Activated CD4-positive, alpha-beta memory T cell treated with anti-CD3 and anti-CD28 coated beads for 36 hours (primary cell): ENCODE data around the gene TALDO1. TPM values are rescaled to one million over a fixed set of nuclear protein-coding genes. Genes with fewer than 3 reads are reported as not detected.
A peak's percentile ranks its signal among the peaks of the same experiment; 100 is the strongest.

Experiments used
- CTCF ChIA-PET: fragments of 350-600 bp; sonication (Branson Sonifier 250); formaldehyde crosslinking; loops from one replicate; lab custom pipeline; 2021; ENCODE audit warnings: antibody characterized with exemption, inconsistent platforms; lab: Charles Lee
- POLR2A ChIA-PET: fragments of 350-600 bp; sonication (Branson Sonifier 250); formaldehyde crosslinking; loops from one replicate; lab custom pipeline; 2021; ENCODE audit warnings: antibody characterized with exemption; lab: Charles Lee
- DNase-seq: peaks from one replicate; pipeline ENCODE4 v3.0.0-alpha.2; 2020
- H3K27ac Mint-ChIP-seq: one replicate; pipeline ENCODE4 v1.8.0; 2021; ENCODE audit warnings: mixed read lengths
- H3K27me3 Mint-ChIP-seq: one replicate; pipeline ENCODE4 v1.8.0; 2021; ENCODE audit warnings: mixed read lengths
- H3K36me3 Mint-ChIP-seq: one replicate; pipeline ENCODE4 v1.8.0; 2021; ENCODE audit warnings: mixed read lengths
- H3K4me1 Mint-ChIP-seq: one replicate; pipeline ENCODE4 v1.8.0; 2021; ENCODE audit warnings: low read depth, mixed read lengths
- H3K4me3 Mint-ChIP-seq: one replicate; pipeline ENCODE4 v1.8.0; 2021; ENCODE audit warnings: mild to moderate bottlenecking, mixed read lengths
- H3K9me3 Mint-ChIP-seq: one replicate; pipeline ENCODE4 v1.8.0; 2021; ENCODE audit warnings: mixed read lengths
- intact Hi-C: fragments of 100-400 bp; cut with micrococcal nuclease; formaldehyde crosslinking; loops from one replicate; pipeline ENCODE4 v1.15.1; 2023
- total RNA-seq, 2 experiments: library from RNA; stranded (reverse); gene quantifications; one replicate each; pipeline ENCODE4 v1.2.3, GENCODE V29; 2021

TALDO1 gene
- total RNA-seq, 2 experiments from 2014 or later, result 284 to 296 TPM

DNA sequence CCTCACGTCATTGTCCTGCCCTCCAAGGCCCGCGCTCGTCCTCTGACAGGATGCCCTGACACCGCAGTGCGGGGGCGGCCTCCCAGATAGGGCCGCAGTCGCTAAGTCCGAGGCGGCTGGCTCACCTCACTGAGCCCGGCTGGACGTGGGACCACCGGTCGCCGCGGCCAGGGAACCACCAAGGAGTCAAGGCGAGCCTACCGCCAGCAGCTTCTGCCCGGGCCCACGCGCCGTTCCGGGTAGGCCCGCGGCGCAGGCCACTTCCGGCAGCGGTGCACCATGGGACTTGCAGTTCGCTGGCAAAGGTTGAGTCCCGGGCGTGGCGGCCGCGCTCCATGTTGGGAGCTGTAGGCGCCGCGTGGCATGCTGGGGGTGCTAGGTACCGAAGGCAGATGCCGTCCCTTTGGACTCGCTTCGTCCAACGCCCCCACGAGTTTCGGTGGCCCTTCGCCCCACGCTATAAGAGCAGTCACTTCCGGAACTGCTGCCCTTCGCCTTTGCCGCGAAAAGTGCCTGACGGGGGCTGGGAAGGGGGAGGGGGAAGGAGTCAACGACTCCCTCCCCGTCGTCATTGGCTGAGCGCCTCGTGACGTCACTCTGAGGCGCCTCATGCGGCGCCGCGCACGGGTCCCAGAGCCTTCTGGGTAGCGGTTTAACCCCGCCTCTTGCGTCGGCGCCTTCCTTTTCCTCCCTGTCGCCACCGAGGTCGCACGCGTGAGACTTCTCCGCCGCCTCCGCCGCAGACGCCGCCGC lies 62.2 kb downstream of the TALDO1 start, which contains the start of gene RPLP2:
TSS of gene RPLP2 (plus strand) at position 681 of the 753 bp plus-strand sequence. CDS start 268 bp downstream, outside the sequence.
- ChIA-PET CTCF (interaction anchor here (0.9 to 1.5 kb wide), 3 partner anchors 11 to 20 kb away, joined by 3 to 7 read pairs (median 4); no protein-coding TSS in a partner anchor), POLR2A (interaction anchor here (0.9 to 2.2 kb wide), 8 partner anchors 9 to 233 kb away, joined by 3 to 14 read pairs (median 4); partner anchors contain the start of genes CEND1, PHRF1, PNPLA2 and POLR2L)
- Mint-ChIP-seq H3K4me1 (peaks cover 30% of the 10 kb centered on the region), H3K4me3 (peak within 1 kb of the TSS; percentile 92), H3K9me3 (no peaks in the 10 kb centered on the region), H3K27ac (peak within 1 kb of the TSS; percentile 99), H3K27me3 (no peaks in the 10 kb centered on the region), H3K36me3 (peaks cover 33% of the 10 kb centered on the region)
- DNase-seq, result peak; percentile 99
- intact Hi-C loops, result loop anchor here (1.0 kb wide), 2 partner anchors 10 to 13 kb away; no protein-coding TSS in a partner anchor

DNA sequence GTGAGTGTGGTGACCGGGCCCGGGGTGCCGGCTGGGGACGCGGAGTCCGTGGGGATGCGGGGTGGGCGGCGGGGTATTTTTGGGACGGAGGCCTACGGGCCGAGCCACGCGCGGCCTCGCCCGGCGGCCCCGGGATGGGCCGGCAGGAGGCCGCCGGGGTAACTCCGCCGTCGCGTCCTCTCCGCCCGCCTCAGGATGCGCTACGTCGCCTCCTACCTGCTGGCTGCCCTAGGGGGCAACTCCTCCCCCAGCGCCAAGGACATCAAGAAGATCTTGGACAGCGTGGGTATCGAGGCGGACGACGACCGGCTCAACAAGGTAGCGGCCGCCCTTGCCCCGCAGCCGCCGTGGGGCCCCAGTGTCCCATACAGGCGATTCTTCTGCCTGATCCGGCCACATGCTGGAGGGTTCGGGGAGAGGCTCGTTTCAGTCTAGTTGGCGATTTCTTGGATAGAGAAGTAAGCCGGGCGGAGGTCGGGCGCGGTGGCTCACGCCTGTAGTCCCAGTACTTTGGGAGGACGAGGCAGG lies 62.8 kb downstream of the TALDO1 start:
- Mint-ChIP-seq H3K4me1 (peaks cover 29% of the 10 kb centered on the region), H3K27me3 (no peaks in the 10 kb centered on the region), H3K27ac (peak overlapping the region; percentile 99), H3K9me3 (no peaks in the 10 kb centered on the region), H3K36me3 (peaks cover 33% of the 10 kb centered on the region), H3K4me3 (peak overlapping the region; percentile 92)
- peak; percentile 34 for DNase-seq
- intact Hi-C loops, result no loop called here
- POLR2A ChIA-PET, result interaction anchor here (0.6 to 2.2 kb wide), 9 partner anchors 9 to 54 kb away, joined by 3 to 14 read pairs (median 5); partner anchors contain the start of genes PNPLA2, POLR2L and TSPAN4
- CTCF ChIA-PET, result no interaction called here

DNA sequence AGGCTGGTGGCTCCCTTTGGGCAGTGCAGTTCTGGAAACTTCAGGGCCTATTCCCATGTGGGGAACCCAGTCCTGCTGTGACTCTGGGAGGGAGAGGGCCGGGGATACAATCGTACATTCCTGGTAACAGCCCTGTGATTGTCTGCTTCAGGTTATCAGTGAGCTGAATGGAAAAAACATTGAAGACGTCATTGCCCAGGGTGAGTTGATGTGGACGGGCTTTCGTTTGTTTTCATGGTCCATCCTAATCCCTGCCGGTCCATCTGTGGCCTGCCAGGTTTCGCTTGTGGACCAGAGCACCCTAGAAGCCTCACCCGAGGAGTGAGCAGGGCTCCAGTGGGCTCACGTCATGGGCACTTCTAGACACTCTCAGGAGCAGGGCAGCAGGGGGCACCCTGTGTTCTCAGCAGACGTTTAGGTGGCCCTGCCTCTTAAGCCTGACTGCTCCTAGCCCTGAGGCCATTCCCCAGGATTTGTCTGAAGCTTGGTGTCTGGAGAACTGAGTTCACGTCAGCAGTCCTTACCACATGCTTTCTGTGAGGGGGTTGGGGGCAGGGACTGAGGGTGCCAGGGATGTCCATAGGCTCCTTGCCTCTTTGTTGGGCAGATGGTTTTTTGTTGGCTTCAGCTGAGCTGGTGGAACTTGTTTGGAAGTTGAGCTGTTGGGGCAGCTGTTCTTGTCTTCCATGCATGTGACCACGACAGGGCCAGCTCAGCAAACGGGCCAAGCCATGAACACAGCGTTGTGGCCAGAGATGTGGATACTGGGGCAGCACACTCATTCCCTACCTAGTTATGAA lies 64.4 kb downstream of the TALDO1 start:
- ChIA-PET POLR2A (interaction anchor here (0.6 to 1.7 kb wide), 5 partner anchors 8 to 31 kb away, joined by 3 to 5 read pairs (median 3); partner anchors contain the start of gene TSPAN4), CTCF (interaction anchor here (0.6 kb wide), 1 partner anchor 208 kb away, joined by 4 read pairs; no protein-coding TSS in a partner anchor)
- Mint-ChIP-seq H3K4me3 (peak overlapping the region; percentile 92), H3K4me1 (peaks cover 27% of the 10 kb centered on the region), H3K27me3 (no peaks in the 10 kb centered on the region), H3K27ac (peak overlapping the region; percentile 77), H3K9me3 (no peaks in the 10 kb centered on the region), H3K36me3 (peaks cover 36% of the 10 kb centered on the region)
- no peak for DNase-seq
- intact Hi-C loops, result no loop called here

DNA sequence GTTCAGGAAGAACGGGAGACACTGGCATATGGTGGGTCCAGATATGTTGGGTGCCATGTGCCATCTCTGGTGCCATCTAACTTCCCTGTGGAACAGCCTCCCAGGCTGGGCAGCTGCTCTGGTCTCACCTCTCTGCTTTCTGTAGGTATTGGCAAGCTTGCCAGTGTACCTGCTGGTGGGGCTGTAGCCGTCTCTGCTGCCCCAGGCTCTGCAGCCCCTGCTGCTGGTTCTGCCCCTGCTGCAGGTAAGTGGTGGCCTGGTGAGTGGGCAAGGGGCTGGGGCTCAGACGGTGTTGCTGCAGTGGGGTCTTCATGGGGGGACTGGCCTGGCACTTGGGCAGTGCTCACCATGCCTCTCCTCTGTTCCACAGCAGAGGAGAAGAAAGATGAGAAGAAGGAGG lies 65.1 kb downstream of the TALDO1 start:
- H3K36me3 Mint-ChIP-seq, result peaks cover 36% of the 10 kb centered on the region
- ChIA-PET CTCF (no interaction called here), POLR2A (interaction anchor here (0.8 to 1.7 kb wide), 4 partner anchors 10 to 28 kb away, joined by 3 to 5 read pairs (median 4); no protein-coding TSS in a partner anchor)
- peak overlapping the region; percentile 92 for H3K4me3 Mint-ChIP-seq
- H3K4me1 Mint-ChIP-seq, result peaks cover 27% of the 10 kb centered on the region
- intact Hi-C loops, result no loop called here
- H3K9me3 Mint-ChIP-seq, result no peaks in the 10 kb centered on the region
- no peak for DNase-seq
- peak overlapping the region; percentile 77 for H3K27ac Mint-ChIP-seq
- H3K27me3 Mint-ChIP-seq, result no peaks in the 10 kb centered on the region

DNA sequence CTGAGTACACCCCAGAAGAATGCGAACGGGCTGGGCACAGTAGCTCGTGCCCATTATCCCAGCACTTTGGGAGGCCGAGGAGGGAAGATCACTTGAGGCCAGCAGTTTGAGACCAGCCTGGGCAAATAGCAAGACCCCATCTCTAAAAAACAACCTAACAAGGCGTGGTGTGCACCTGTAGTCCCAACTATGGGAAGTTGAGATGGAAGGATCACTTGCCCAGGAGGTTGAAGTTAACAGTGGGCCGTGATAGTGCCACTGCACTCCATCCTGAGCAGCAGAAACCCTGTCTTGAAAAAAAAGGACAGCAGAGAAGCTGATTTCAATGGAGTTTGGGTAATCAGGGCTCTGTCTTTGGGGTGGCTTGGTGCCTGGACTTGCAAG lies 65.8 kb downstream of the TALDO1 start:
- Mint-ChIP-seq H3K4me1 (peaks cover 23% of the 10 kb centered on the region), H3K9me3 (no peaks in the 10 kb centered on the region), H3K4me3 (no peak overlapping the region), H3K36me3 (peaks cover 33% of the 10 kb centered on the region), H3K27ac (no peak overlapping the region), H3K27me3 (no peaks in the 10 kb centered on the region)
- intact Hi-C loops, result no loop called here
- DNase-seq, result no peak
- POLR2A ChIA-PET, result interaction anchor here (0.8 to 1.7 kb wide), 2 partner anchors 11 to 28 kb away, joined by 3 read pairs; no protein-coding TSS in a partner anchor
- CTCF ChIA-PET, result no interaction called here

DNA sequence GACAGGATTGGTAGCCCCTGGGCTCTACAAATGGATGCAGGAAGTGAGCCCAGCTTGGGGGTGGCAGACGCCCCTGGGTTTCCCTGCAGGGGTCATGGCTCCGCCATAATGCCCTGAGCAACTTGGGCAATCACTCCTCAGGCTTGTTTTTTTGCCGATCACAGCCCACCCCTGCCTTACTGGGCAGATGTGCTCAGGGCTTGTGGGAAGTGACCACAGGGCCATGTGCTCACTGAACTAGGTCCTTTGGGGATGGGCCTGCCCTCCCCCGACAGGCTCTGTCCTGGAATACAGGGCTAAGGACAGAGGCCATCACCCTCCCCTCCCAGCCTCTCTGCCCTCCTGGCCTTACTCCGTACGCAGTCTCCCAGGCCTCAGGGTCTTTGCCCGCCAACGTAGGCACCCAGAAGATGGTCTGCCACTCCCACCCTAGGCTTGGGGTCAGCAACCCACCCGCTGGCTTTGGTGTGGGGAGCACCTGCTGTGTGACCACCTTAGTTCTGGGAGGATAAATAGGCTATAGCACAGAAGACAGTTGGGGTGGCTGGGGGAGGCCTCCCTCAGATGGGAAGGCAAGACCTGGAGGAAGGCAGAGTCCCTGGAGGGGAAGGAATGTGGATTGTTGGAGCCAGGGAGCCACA lies 66.3 kb downstream of the TALDO1 start:
- ChIA-PET POLR2A (interaction anchor here (1.7 kb wide), 1 partner anchor 11 kb away, joined by 3 read pairs; no protein-coding TSS in a partner anchor), CTCF (no interaction called here)
- no peaks in the 10 kb centered on the region for H3K27me3 Mint-ChIP-seq
- H3K27ac Mint-ChIP-seq, result no peak overlapping the region
- peaks cover 33% of the 10 kb centered on the region for H3K36me3 Mint-ChIP-seq
- H3K4me3 Mint-ChIP-seq, result no peak overlapping the region
- H3K4me1 Mint-ChIP-seq, result peaks cover 25% of the 10 kb centered on the region
- H3K9me3 Mint-ChIP-seq, result no peaks in the 10 kb centered on the region
- intact Hi-C loops, result no loop called here
- DNase-seq, result no peak

Other genes starting within 250 kb of the TALDO1 start
- 100 to 1,000 TPM; 127 to 134 TPM for gene RNH1, start 240.2 kb upstream of the TALDO1 start, total RNA-seq
- gene HRAS, start 211.9 kb upstream of the TALDO1 start, total RNA-seq, result 10 to 100 TPM; 39.8 to 42.0 TPM
- gene LRRC56, start 209.9 kb upstream of the TALDO1 start, total RNA-seq, result 1 to 10 TPM; 1.3 to 1.6 TPM
- gene LMNTD2, start 186.7 kb upstream of the TALDO1 start, total RNA-seq, result 1 to 10 TPM; 3.1 to 3.9 TPM
- gene RASSF7, start 186.5 kb upstream of the TALDO1 start, total RNA-seq, result 10 to 100 TPM; 18.8 to 21.9 TPM
- gene PHRF1, start 171.0 kb upstream of the TALDO1 start, total RNA-seq, result 10 to 100 TPM; 32.4 to 33.5 TPM
- 10 to 100 TPM; 79.9 to 80.7 TPM for gene IRF7, start 131.5 kb upstream of the TALDO1 start, total RNA-seq
- not detected for gene CDHR5, start 122.5 kb upstream of the TALDO1 start, total RNA-seq
- not detected for gene SCT, start 120.3 kb upstream of the TALDO1 start, total RNA-seq
- gene DRD4, start 110.2 kb upstream of the TALDO1 start, total RNA-seq, result under 1 TPM; 0.21 to 0.39 TPM
- 10 to 100 TPM; 41.5 to 50.5 TPM for gene DEAF1, start 52.2 kb upstream of the TALDO1 start, total RNA-seq
- gene TMEM80, start 51.6 kb upstream of the TALDO1 start, total RNA-seq, result 1 to 10 TPM; 9.5 to 9.8 TPM
- 10 to 100 TPM; 12.4 to 12.6 TPM for gene EPS8L2, start 41.2 kb upstream of the TALDO1 start, total RNA-seq
- gene GATD1, start 30.0 kb downstream of the TALDO1 start, total RNA-seq, result 10 to 100 TPM; 36.6 to 39.1 TPM
- 1 to 10 TPM in 1 of 2 experiments, under 1 TPM in 1; 0.68 to 1.1 TPM for gene CEND1, start 42.6 kb downstream of the TALDO1 start, total RNA-seq
- 10 to 100 TPM; 28.4 to 32.2 TPM for gene SLC25A22, start 50.8 kb downstream of the TALDO1 start, total RNA-seq
- 10 to 100 TPM; 28.3 to 32.1 TPM for gene PIDD1, start 57.8 kb downstream of the TALDO1 start, total RNA-seq
- 1,000 to 10,000 TPM; 2,941 to 2,963 TPM for gene RPLP2, start 62.5 kb downstream of the TALDO1 start, total RNA-seq
- 10 to 100 TPM; 33.2 to 35.0 TPM for gene PNPLA2, start 71.5 kb downstream of the TALDO1 start, total RNA-seq
- gene CRACR2B, start 80.5 kb downstream of the TALDO1 start, total RNA-seq, result 1 to 10 TPM; 1.8 to 2.3 TPM
- gene CD151, start 85.5 kb downstream of the TALDO1 start, total RNA-seq, result 10 to 100 TPM; 40.2 to 40.9 TPM
- 10 to 100 TPM; 70.4 to 74.0 TPM for gene POLR2L, start 95.1 kb downstream of the TALDO1 start, total RNA-seq
- gene TSPAN4, start 95.4 kb downstream of the TALDO1 start, total RNA-seq, result 1 to 10 TPM; 5.2 to 5.3 TPM
- gene CHID1, start 163.3 kb downstream of the TALDO1 start, total RNA-seq, result 10 to 100 TPM; 61.5 to 61.6 TPM
- 10 to 100 TPM; 42.8 to 44.1 TPM for gene AP2A2, start 178.4 kb downstream of the TALDO1 start, total RNA-seq